Retina (tissue), 1 donor: ENCODE results near the gene CGB2.

Experiments
- DNase-seq: peaks from one replicate; pipeline ENCODE4 v3.0.0-alpha.2; 2016

CGB2 gene

DNA sequence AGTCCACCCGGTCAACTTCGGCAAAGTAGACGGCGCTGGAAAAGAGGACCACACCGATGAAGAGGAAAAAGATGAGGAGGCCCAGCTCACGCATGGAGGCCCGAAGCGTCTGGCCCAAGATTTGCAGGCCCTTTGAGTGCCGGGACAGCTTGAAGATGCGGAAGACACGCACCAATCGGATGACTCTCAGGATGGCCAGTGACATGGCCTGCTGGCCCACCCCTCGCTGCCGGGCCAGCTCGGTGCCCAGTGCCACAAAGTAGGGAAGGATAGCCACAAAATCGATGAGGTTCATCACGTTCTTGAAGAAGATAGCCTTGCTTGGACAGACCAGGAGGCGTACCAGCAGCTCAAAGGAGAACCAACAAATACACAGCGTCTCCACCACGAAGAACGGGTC, 38.7 kb downstream of the CGB2 start:
- DNase-seq = no peak

- DNase-seq = peak; percentile 68
Observed at GRCh38 chr19:49071860-49072547, 40.3 kb downstream of the CGB2 start.

DNA sequence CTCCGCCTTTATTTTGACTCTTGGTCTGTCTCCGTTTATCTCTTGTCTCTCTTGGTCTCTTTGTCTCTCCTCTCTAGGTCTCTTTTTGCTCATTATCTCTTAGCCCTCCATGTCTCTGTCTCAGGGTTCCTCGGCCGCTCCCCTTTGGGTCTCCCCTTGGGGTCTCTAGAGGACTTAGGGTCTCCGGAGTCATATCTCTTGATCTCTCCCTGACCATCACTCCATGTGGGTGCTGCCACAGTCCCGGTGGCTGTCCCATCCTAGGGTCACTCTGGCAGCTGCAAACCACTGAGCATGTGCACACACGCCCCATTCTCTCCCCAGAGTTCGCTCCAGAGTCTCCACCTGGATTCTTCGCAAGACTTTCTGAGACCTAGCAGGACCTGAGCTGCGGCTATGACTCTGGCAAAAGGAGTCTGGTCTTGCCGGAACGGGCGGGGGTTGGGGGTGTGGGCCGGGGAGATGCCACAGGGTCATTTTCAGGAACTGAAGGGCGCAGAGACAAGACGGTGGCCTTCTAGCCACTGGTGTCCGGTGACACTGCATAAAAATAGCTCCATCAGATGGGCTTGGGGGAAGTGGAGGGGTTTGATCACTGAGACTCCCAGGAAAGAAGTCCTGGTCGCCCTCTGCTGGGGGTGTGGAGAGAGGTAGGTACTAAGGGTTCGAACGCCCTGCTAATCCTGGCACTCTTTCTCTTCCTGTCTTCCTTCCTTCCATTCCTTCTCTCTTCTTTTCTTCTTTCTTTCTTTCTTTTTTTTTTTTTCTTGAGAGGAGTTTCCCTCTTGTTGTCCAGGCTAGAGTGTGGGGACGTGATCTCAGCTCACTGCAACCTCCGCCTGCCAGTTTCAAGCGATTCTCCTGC, 42.1 kb downstream of the CGB2 start:
- DNase-seq = no peak

GRCh38 chr19:49074869-49075268, 43.2 kb downstream of the CGB2 start:
- peak; percentile 63 for DNase-seq

GRCh38 chr19:49080392-49080791, 48.7 kb downstream of the CGB2 start:
- no peak for DNase-seq

DNA sequence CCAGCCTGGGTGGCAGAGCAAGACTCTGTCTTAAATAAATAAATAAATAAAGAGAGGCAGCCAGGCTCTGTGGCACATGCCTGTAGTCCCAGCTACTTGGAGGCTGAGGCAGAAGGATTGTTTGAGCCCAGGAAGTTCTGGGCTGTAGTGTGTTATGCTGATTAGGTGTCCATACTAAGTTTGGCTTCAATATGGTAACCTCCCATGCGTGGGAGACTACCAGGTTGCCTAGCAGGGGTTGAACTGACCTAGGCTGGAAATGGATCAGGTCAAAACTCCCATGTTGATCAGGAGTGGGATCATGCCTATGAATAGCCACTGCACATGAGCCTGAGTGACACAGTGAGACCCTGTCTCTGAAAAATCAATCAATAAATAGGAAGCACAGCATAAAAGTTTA, 49.6 kb downstream of the CGB2 start:
- DNase-seq = no peak
